ENCODE results near the gene ESM1. TPM values are rescaled to one million over a fixed set of nuclear protein-coding genes. Genes with fewer than 3 reads are reported as not detected.

ESM1 gene
- polyA plus RNA-seq, 2 of the 4 experiments (the other 2 are of a cell fraction): not detected

DNA sequence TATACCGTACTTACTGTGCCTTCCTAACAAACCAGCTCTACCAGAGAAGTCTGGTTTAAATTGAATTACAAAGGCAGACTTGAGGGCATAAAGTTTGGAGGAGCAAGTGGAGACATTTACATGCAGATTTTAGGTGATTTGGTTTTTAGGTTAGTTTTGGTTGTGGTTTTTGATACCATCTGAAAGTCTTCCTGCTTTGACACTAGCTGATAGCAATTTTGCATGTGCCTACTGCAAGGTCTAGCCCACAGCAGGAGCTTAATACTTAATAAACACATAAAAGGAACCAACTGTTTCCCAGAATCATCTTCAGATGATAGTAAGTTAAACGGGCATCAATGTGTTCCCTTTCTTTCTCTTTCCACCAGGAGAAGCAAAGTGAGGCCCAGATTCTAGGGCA is 3.4 kb upstream of the ESM1 start (continued):
- TF ChIP-seq TFCP2L1 (CRISPR knock-in tag; IDR thresholded peaks at IDR 0.05): no peak

DNA sequence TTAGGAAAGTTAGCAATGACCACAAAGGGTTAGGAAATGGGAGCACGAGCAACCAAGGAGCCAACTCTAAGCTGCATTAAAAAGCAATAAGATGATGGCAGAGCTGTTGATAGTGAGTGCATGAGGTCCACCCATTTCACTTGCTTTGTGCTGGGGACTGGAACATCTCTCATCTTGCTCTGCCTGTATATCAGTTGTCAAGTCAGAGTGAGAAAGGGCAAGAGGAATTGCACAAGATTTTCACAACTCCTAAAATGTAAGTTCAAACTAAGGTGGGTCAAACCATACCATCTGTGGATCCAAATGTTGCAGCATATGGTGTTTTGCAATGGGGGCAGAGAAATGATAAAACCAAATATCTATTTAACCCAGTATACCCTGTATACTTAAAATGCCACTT is 2.8 kb upstream of the ESM1 start:
- H3K4me1 ChIP-seq: no peaks in the 10 kb centered on the region
- ChIA-PET CTCF (no interaction called here), POLR2A (no interaction called here)
- TF ChIP-seq EP300 (IDR thresholded peaks at IDR 0.05): no peak
- TF ChIP-seq HOXB5 (CRISPR knock-in tag; IDR thresholded peaks at IDR 0.05): no peak
- no peak for TF ChIP-seq FOSL2 (IDR thresholded peaks at IDR 0.05)
- no peak for TF ChIP-seq FOSL2 (CRISPR knock-in tag; IDR thresholded peaks at IDR 0.05)
- TF ChIP-seq RARB (CRISPR knock-in tag; IDR thresholded peaks at IDR 0.05): no peak
- no peak for TF ChIP-seq ESRRA (IDR thresholded peaks at IDR 0.05; ENCODE audit: borderline replicate concordance, low read length)
- no peak for TF ChIP-seq MAZ (IDR thresholded peaks at IDR 0.05; ENCODE audit: borderline replicate concordance, low read depth, low read length)
- WGBS (ENCODE audit: missing lambda C conversion rate): 0% methylated on average over 1 of the region's 1 CpG
- no peak overlapping the region for H3K4me3 ChIP-seq
- no peak for DNase-seq (ENCODE audit: low read depth in 1 of 2, low spot score in 1 of 2)
- no peak for ATAC-seq
- no peak overlapping the region for H3K27ac ChIP-seq
- no peak overlapping the region for H3K4me2 ChIP-seq
- no peaks in the 10 kb centered on the region for H3K9me3 ChIP-seq
- FAIRE-seq: no peak

DNA sequence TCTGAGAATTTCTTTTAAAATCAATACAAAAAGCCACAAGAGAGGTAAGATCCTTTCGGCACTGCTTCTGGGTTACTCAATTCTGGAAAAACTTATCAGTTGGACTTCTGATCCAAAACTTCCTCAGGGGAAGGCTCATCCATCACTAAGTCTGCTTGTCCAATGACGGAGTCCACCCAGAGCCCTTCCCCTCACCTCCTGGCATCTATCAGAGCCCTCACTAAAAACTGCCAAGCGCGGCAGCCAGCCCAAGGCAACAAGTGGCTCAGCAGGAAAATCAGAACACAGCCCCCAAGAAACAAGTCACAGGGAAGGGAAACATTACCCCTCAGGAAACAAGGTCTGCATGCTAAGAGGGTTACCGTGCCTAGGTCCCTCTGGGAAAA is 869 bp upstream of the ESM1 start:
- WGBS (ENCODE audit: missing lambda C conversion rate): 59% methylated on average over 5 of the region's 5 CpGs

More for the DNA sequence above, 869 bp upstream of the ESM1 start:
- H3K4me2 ChIP-seq: no peak overlapping the region
- ChIA-PET POLR2A (no interaction called here), CTCF (no interaction called here)
- no peak overlapping the region for H3K27ac ChIP-seq
- ATAC-seq: no peak
- TF ChIP-seq ATOH8 (CRISPR knock-in tag; IDR thresholded peaks at IDR 0.05; ENCODE audit: low read depth): no peak
- no peak for TF ChIP-seq PHF8 (IDR thresholded peaks at IDR 0.05; ENCODE audit: borderline replicate concordance, low read depth)
- TF ChIP-seq PBX3 (IDR thresholded peaks at IDR 0.05): no peak
- TF ChIP-seq TFCP2L1 (CRISPR knock-in tag; IDR thresholded peaks at IDR 0.05): no peak
- TF ChIP-seq CTCF (IDR thresholded peaks at IDR 0.05): no peak
- no peak for TF ChIP-seq CHD4 (IDR thresholded peaks at IDR 0.05; ENCODE audit: borderline replicate concordance)
- no peak for TF ChIP-seq HOXB5 (CRISPR knock-in tag; IDR thresholded peaks at IDR 0.05)
- no peak for TF ChIP-seq HOXB13 (CRISPR knock-in tag; IDR thresholded peaks at IDR 0.05; ENCODE audit: low read depth)
- TF ChIP-seq ZFP36 (IDR thresholded peaks at IDR 0.05; ENCODE audit: borderline replicate concordance, partially characterized antibody): no peak
- TF ChIP-seq FOSB (CRISPR knock-in tag; IDR thresholded peaks at IDR 0.05): no peak
- no peaks in the 10 kb centered on the region for H3K4me1 ChIP-seq
- H3K9me3 ChIP-seq: no peaks in the 10 kb centered on the region
- no peak overlapping the region for H3K4me3 ChIP-seq
- FAIRE-seq: no peak
- no peak for DNase-seq (ENCODE audit: low read depth in 1 of 2, low spot score in 1 of 2)
